Keratinocyte (primary cell): ENCODE measurements around the gene SLCO2B1.

Source experiments
- CTCF ChIP-seq, 3 experiments: IDR thresholded peaks in 1 of 3; conservative IDR thresholded peaks in 1 of 3; optimal IDR thresholded peaks in 1 of 3; 2 replicates in 2 of 3; 3 replicates in 1 of 3; pipeline versions ENCODE3 to v1.5.1; 2011; ENCODE audit warnings: low read length in 3 of 3, mild to moderate bottlenecking in 3 of 3, moderate library complexity in 2 of 3, control low read depth in 1 of 3, inconsistent platforms in 1 of 3; ENCODE audit not compliant: insufficient read depth in 2 of 3; ENCODE audit errors: extremely low read depth in 1 of 3
- EZH2 ChIP-seq: IDR thresholded peaks from one replicate; pipeline ENCODE4 v1.6.1; 2012; ENCODE audit warnings: inconsistent platforms, mild to moderate bottlenecking, low read length, moderate library complexity

- no peak for TF ChIP-seq CTCF (optimal IDR thresholded peaks at IDR 0.05 in 1 of 3, IDR thresholded peaks at IDR 0.05 in 1 of 3, conservative IDR thresholded peaks at IDR 0.05 in 1 of 3; ENCODE audit: extremely low read depth in 1 of 3, insufficient read depth in 2 of 3, low read length in 3 of 3)
- no peak for TF ChIP-seq EZH2
Observed at GRCh38 chr11:75152090-75152489, 1.2 kb downstream of the SLCO2B1 start.
